ENCODE measurements around the gene GRM4.

- TF ChIP-seq, protein P1, sequence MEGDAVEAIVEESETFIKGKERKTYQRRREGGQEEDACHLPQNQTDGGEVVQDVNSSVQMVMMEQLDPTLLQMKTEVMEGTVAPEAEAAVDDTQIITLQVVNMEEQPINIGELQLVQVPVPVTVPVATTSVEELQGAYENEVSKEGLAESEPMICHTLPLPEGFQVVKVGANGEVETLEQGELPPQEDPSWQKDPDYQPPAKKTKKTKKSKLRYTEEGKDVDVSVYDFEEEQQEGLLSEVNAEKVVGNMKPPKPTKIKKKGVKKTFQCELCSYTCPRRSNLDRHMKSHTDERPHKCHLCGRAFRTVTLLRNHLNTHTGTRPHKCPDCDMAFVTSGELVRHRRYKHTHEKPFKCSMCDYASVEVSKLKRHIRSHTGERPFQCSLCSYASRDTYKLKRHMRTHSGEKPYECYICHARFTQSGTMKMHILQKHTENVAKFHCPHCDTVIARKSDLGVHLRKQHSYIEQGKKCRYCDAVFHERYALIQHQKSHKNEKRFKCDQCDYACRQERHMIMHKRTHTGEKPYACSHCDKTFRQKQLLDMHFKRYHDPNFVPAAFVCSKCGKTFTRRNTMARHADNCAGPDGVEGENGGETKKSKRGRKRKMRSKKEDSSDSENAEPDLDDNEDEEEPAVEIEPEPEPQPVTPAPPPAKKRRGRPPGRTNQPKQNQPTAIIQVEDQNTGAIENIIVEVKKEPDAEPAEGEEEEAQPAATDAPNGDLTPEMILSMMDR (IDR thresholded peaks at IDR 0.05; ENCODE audit: low read length): no peak
- TF ChIP-seq EZH2 (IDR thresholded peaks at IDR 0.05; ENCODE audit: borderline replicate concordance, low read length): no peak
These were observed 47.6 kb downstream of the GRM4 start for GRCh38 chr6:34098045-34098936.

All from OCI-LY1 (cell line).